OCI-LY3 (cell line): ENCODE measurements around the gene RPA1.
"Not testable (repeated sequence)": the region's sequence is repeated elsewhere in the genome, so short reads cannot be mapped to it uniquely, and the experiment has no call there.

Experiments used
- H2AFZ ChIP-seq: fragments of 200-600, 300-600 bp; shearing (Covaris generic); 2 replicates; pipeline ENCODE4 v1.6.0; 2014; ENCODE audit warnings: antibody characterized with exemption, low read depth, low read length
- H3K27ac ChIP-seq: fragments of 200-600, 300-600 bp; sonication (generic); 2 replicates; pipeline ENCODE4 v1.5.1; 2014; ENCODE audit warnings: mild to moderate bottlenecking, low read length, moderate library complexity, mixed read lengths
- H3K27me3 ChIP-seq: fragments of 200-600, 300-600 bp; sonication (generic); 2 replicates; pipeline ENCODE4 v1.6.1; 2014; ENCODE audit warnings: low read depth, low read length, mixed read lengths
- H3K36me3 ChIP-seq: fragments of 200-600, 300-600 bp; sonication (generic); replicated peaks from 2 replicates; pipeline ENCODE3; 2014; ENCODE audit warnings: low read depth, low read length, mixed read lengths
- H3K4me1 ChIP-seq: fragments of 300-600, 200-600 bp; sonication (generic); 2 replicates; pipeline ENCODE4 v1.6.1; 2014; ENCODE audit warnings: low read length, mixed read lengths
- H3K4me2 ChIP-seq: fragments of 200-600, 300-600 bp; sonication (generic); 2 replicates; pipeline ENCODE4 v1.6.1; 2014; ENCODE audit warnings: low read length, mixed read lengths
- H3K4me3 ChIP-seq: fragments of 300-600, 200-600 bp; sonication (generic); 2 replicates; pipeline ENCODE4 v1.5.1; 2014; ENCODE audit warnings: antibody characterized with exemption, mild to moderate bottlenecking, low read length, moderate library complexity
- H3K79me2 ChIP-seq: fragments of 300-600, 200-600 bp; shearing (Covaris generic); 2 replicates; pipeline ENCODE4 v1.6.1; 2014; ENCODE audit warnings: mild to moderate bottlenecking, low read length, mixed read lengths
- H3K9ac ChIP-seq: fragments of 300-600, 200-600 bp; shearing (Covaris generic); 2 replicates; pipeline ENCODE4 v1.6.0; 2014; ENCODE audit warnings: mild to moderate bottlenecking, low read length, moderate library complexity
- H3K9me3 ChIP-seq: fragments of 200-600, 300-600 bp; shearing (Covaris generic); 2 replicates; pipeline ENCODE4 v1.6.1; 2014; ENCODE audit warnings: low read length, mixed read lengths; ENCODE audit not compliant: insufficient read depth
- H4K20me1 ChIP-seq: fragments of 200-600, 300-600 bp; sonication (generic); 2 replicates; pipeline ENCODE4 v1.6.1; 2016; ENCODE audit warnings: low read length, mixed read lengths; ENCODE audit not compliant: insufficient read depth
- EZH2phosphoT487 ChIP-seq: fragments of 200-600 bp; shearing (Covaris generic); IDR thresholded peaks from 2 replicates; pipeline ENCODE4 v1.6.1; 2018; ENCODE audit warnings: antibody characterized with exemption, mixed run types, low read depth
- TF ChIP-seq, protein P1 (sequence below): fragments of 200-600, 300-600 bp; sonication (generic); IDR thresholded peaks from 2 replicates; pipeline ENCODE4 v1.5.1; 2014; ENCODE audit warnings: antibody characterized with exemption, low read length, low read depth

Gene RPA1

GRCh38 chr17:1883536-1883935, 53.7 kb downstream of the RPA1 start:
- Histone ChIP-seq H3K9me3 (no peaks in the 10 kb centered on the region), H3K4me3 (no peak overlapping the region), H3K9ac (no peak overlapping the region), H3K4me2 (no peak overlapping the region), H3K27me3 (no peaks in the 10 kb centered on the region), H3K27ac (no peak overlapping the region), H3K79me2 (no peaks in the 10 kb centered on the region), H3K4me1 (no peaks in the 10 kb centered on the region), H3K36me3 (peaks cover 36% of the 10 kb centered on the region), H4K20me1 (no peaks in the 10 kb centered on the region), H2AFZ (no peak overlapping the region)
- TF ChIP-seq, protein P1, sequence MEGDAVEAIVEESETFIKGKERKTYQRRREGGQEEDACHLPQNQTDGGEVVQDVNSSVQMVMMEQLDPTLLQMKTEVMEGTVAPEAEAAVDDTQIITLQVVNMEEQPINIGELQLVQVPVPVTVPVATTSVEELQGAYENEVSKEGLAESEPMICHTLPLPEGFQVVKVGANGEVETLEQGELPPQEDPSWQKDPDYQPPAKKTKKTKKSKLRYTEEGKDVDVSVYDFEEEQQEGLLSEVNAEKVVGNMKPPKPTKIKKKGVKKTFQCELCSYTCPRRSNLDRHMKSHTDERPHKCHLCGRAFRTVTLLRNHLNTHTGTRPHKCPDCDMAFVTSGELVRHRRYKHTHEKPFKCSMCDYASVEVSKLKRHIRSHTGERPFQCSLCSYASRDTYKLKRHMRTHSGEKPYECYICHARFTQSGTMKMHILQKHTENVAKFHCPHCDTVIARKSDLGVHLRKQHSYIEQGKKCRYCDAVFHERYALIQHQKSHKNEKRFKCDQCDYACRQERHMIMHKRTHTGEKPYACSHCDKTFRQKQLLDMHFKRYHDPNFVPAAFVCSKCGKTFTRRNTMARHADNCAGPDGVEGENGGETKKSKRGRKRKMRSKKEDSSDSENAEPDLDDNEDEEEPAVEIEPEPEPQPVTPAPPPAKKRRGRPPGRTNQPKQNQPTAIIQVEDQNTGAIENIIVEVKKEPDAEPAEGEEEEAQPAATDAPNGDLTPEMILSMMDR, result no peak
- TF ChIP-seq EZH2phosphoT487, result no peak

- Histone ChIP-seq H3K79me2 (no peaks in the 10 kb centered on the region), H3K4me1 (no peaks in the 10 kb centered on the region), H3K9me3 (no peaks in the 10 kb centered on the region), H3K9ac (no peak overlapping the region), H2AFZ (no peak overlapping the region), H3K27ac (no peak overlapping the region), H3K27me3 (no peaks in the 10 kb centered on the region), H3K4me3 (no peak overlapping the region), H3K36me3 (peaks cover 39% of the 10 kb centered on the region), H3K4me2 (no peak overlapping the region), H4K20me1 (no peaks in the 10 kb centered on the region)
- TF ChIP-seq, protein P1, result no peak
- no peak for TF ChIP-seq EZH2phosphoT487
Observed at GRCh38 chr17:1888741-1889140, 58.9 kb downstream of the RPA1 start.

DNA sequence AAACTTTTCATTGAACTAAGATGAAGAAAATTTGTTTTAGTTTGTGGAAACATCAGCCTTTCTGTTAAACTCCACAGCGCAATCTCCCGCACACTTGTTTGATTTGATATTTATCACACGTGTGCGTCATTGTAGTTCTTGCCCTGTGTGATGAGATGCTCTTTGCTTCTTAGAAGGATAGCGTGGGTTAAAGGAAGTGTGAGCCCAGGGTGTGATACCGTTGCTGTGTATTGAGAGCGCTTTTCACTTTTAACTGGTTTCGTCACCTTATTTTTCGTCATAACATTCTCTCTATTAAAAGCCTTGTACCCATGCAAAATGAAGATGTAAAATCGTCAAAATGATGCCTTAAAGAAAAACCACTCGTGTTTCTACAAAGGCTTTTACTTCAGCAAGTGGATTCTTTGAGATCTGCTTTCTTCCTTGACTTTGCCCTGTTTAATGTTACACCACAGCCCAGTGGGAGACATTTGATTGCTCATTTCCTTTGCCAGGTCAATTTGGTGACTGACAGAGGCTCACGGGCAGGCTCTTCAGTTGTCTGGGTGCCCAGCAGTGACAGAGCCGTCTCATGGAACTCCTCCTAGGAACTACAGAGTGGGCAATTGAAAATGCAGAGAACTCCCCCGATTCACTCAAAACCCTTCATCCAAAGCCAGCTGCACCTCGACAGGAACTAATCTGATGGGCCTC, 61.1 kb downstream of the RPA1 start:
- Histone ChIP-seq H3K9ac (no peak overlapping the region), H3K27ac (no peak overlapping the region), H3K4me2 (no peak overlapping the region), H3K36me3 (peaks cover 24% of the 10 kb centered on the region), H3K4me1 (peaks cover 15% of the 10 kb centered on the region), H3K79me2 (no peaks in the 10 kb centered on the region), H3K9me3 (no peaks in the 10 kb centered on the region), H3K27me3 (no peaks in the 10 kb centered on the region), H3K4me3 (no peak overlapping the region), H4K20me1 (no peaks in the 10 kb centered on the region), H2AFZ (no peak overlapping the region)
- TF ChIP-seq, protein P1, result no peak
- no peak for TF ChIP-seq EZH2phosphoT487

- H2AFZ ChIP-seq, result no peak overlapping the region
- no peak overlapping the region for H3K4me3 ChIP-seq
- no peaks in the 10 kb centered on the region for H3K27me3 ChIP-seq
- TF ChIP-seq, protein P1, result no peak
- TF ChIP-seq EZH2phosphoT487, result no peak
- peaks cover 46% of the 10 kb centered on the region for H3K4me1 ChIP-seq
- no peaks in the 10 kb centered on the region for H4K20me1 ChIP-seq
- peak overlapping the region; percentile 19; the same call in 1 of the 2 replicates for H3K9ac ChIP-seq
- no peaks in the 10 kb centered on the region for H3K79me2 ChIP-seq
- peak overlapping the region; percentile 13; the same call in 1 of the 2 replicates for H3K4me2 ChIP-seq
- H3K9me3 ChIP-seq, result no peaks in the 10 kb centered on the region
- peak overlapping the region; percentile 100 for H3K27ac ChIP-seq
- H3K36me3 ChIP-seq, result peaks cover 39% of the 10 kb centered on the region
Observed at GRCh38 chr17:1894753-1895339, 65.0 kb downstream of the RPA1 start.

GRCh38 chr17:1895479-1895878, 65.7 kb downstream of the RPA1 start:
- H3K79me2 ChIP-seq, H3K9me3 ChIP-seq, H2AFZ ChIP-seq, H3K27me3 ChIP-seq, H4K20me1 ChIP-seq: not testable (repeated sequence)
- Histone ChIP-seq H3K27ac (peak overlapping the region; percentile 100), H3K4me3 (0 out of 2 replicates have a peak overlapping the region, but pooled peaks have one; percentile 72), H3K9ac (peak overlapping the region; percentile 68), H3K36me3 (peaks cover 40% of the 10 kb centered on the region), H3K4me2 (peak overlapping the region; percentile 90), H3K4me1 (peaks cover 46% of the 10 kb centered on the region)
